IMR-90 (cell line): ENCODE data around the gene ANKRD40CL. TPM values are rescaled to one million over a fixed set of nuclear protein-coding genes. Genes with fewer than 3 reads are reported as not detected.

Experiments used
- ATAC-seq: fragments of 200-7000 bp; cut with Tn5 transposase; 2 replicates; pipeline ENCODE4 v1.9.1; 2020; ENCODE audit warnings: low read depth, mild to moderate bottlenecking, moderate library complexity
- BruUV-seq: library from RNA; stranded (reverse); fragments of 400-500 nt; replicated peaks from 2 replicates; lab custom pipeline; 2021; lab: Mats Ljungman, UMichigan
- CTCF ChIA-PET: fragments of 300-600 bp; formaldehyde crosslinking; extraction: SDS; loops from one replicate; lab custom pipeline; 2021; ENCODE audit warnings: antibody characterized with exemption; lab: Yijun Ruan, JAX
- POLR2A ChIA-PET: fragments of 300-600 bp; sonication (Branson Sonifier 250); formaldehyde crosslinking; loops from one replicate; lab custom pipeline; 2022; ENCODE audit warnings: antibody characterized with exemption; ENCODE audit not compliant: unreplicated experiment; lab: Charles Lee
- DNase-seq: peaks from one replicate; pipeline ENCODE4 v3.0.0; 2013
- H2AFZ ChIP-seq: replicated peaks from 2 replicates; pipeline ENCODE3; 2013; ENCODE audit warnings: low read length, mild to moderate bottlenecking; ENCODE audit not compliant: poor library complexity
- H2AK5ac ChIP-seq: 2 replicates; pipeline ENCODE4 v1.6.1; 2013; ENCODE audit warnings: low read depth, low read length, inconsistent platforms
- H2AK9ac ChIP-seq: replicated peaks from 2 replicates; pipeline ENCODE3; 2013; ENCODE audit warnings: mild to moderate bottlenecking, low read depth, low read length, moderate library complexity; ENCODE audit not compliant: poor library complexity
- H2BK120ac ChIP-seq: 2 replicates; pipeline ENCODE4 v1.6.1; 2013; ENCODE audit warnings: low read depth, low read length, inconsistent platforms
- H2BK15ac ChIP-seq: 3 replicates; pipeline ENCODE4 v1.6.1; 2013; ENCODE audit warnings: low read depth, low read length, inconsistent platforms
- H2BK20ac ChIP-seq: 2 replicates; pipeline ENCODE4 v1.6.1; 2013; ENCODE audit warnings: low read depth, mild to moderate bottlenecking, inconsistent platforms, low read length, moderate library complexity
- H2BK5ac ChIP-seq: 2 replicates; pipeline ENCODE4 v1.6.1; 2013; ENCODE audit warnings: mild to moderate bottlenecking, low read depth, low read length, inconsistent platforms; ENCODE audit not compliant: poor library complexity, severe bottlenecking
- H3K14ac ChIP-seq: replicated peaks from 2 replicates; pipeline ENCODE4 v1.6.1; 2013; ENCODE audit warnings: low read depth, low read length, inconsistent platforms
- H3K18ac ChIP-seq: 2 replicates; pipeline ENCODE4 v1.6.1; 2013; ENCODE audit warnings: low read depth, low read length, control low read depth
- H3K23ac ChIP-seq: 2 replicates; pipeline ENCODE4 v1.6.1; 2013; ENCODE audit warnings: low read depth, low read length, inconsistent platforms
- H3K27ac ChIP-seq: 2 replicates; pipeline ENCODE4 v1.5.1; 2013; ENCODE audit warnings: mild to moderate bottlenecking, control low read depth, low read length; ENCODE audit not compliant: insufficient read depth
- H3K27me3 ChIP-seq: 2 replicates; pipeline ENCODE4 v1.6.1; 2013; ENCODE audit warnings: low read length; ENCODE audit not compliant: control insufficient read depth, insufficient read depth
- H3K36me3 ChIP-seq: 2 replicates; pipeline ENCODE4 v1.6.1; 2013; ENCODE audit warnings: low read length, mixed read lengths; ENCODE audit not compliant: control insufficient read depth, insufficient read depth
- H3K4ac ChIP-seq: 2 replicates; pipeline ENCODE4 v1.6.1; 2013; ENCODE audit warnings: low read depth, low read length, inconsistent platforms
- H3K4me1 ChIP-seq: 2 replicates; pipeline ENCODE4 v1.6.1; 2013; ENCODE audit warnings: low read length, mixed read lengths; ENCODE audit not compliant: control insufficient read depth, insufficient read depth
- H3K4me2 ChIP-seq: 2 replicates; pipeline ENCODE4 v1.6.1; 2013; ENCODE audit warnings: low read depth, mild to moderate bottlenecking, control low read depth, low read length, moderate library complexity
- H3K4me3 ChIP-seq: 2 replicates; pipeline ENCODE4 v1.5.1; 2013; ENCODE audit warnings: low read depth, mild to moderate bottlenecking, control low read depth, low read length, moderate library complexity; ENCODE audit not compliant: insufficient read depth
- H3K56ac ChIP-seq: 2 replicates; pipeline ENCODE4 v1.6.1; 2013; ENCODE audit warnings: low read length, inconsistent platforms; ENCODE audit not compliant: insufficient read depth; ENCODE audit errors: extremely low read depth
- H3K79me1 ChIP-seq, 2 experiments: 2 replicates each; pipeline ENCODE4 v1.6.1; 2013; ENCODE audit warnings: low read length in 2 of 2, inconsistent platforms in 1 of 2, low read depth in 1 of 2
- H3K9ac ChIP-seq: 2 replicates; pipeline ENCODE4 v1.6.1; 2013; ENCODE audit warnings: low read depth, low read length, control low read depth
- H3K9me1 ChIP-seq: 2 replicates; pipeline ENCODE4 v1.6.1; 2013; ENCODE audit warnings: low read length, inconsistent platforms; ENCODE audit not compliant: insufficient read depth
- H3K9me3 ChIP-seq: 2 replicates; pipeline ENCODE4 v1.6.1; 2013; ENCODE audit warnings: low read length; ENCODE audit not compliant: control insufficient read depth, insufficient read depth
- H4K20me1 ChIP-seq: 2 replicates; pipeline ENCODE4 v1.6.1; 2013; ENCODE audit warnings: low read length, inconsistent platforms; ENCODE audit not compliant: insufficient read depth
- H4K5ac ChIP-seq: 2 replicates; pipeline ENCODE4 v1.6.1; 2013; ENCODE audit warnings: mild to moderate bottlenecking, low read depth, low read length, control low read depth
- H4K8ac ChIP-seq, 2 experiments: 2 replicates each; pipeline ENCODE4 v1.6.1; 2013; ENCODE audit warnings: low read depth in 2 of 2, low read length in 2 of 2, control low read depth in 1 of 2, inconsistent platforms in 1 of 2
- H4K91ac ChIP-seq: 2 replicates; pipeline ENCODE4 v1.6.1; 2013; ENCODE audit warnings: low read depth, low read length, inconsistent platforms; ENCODE audit not compliant: insufficient read depth
- SMC3 ChIP-seq: fragments of 150-350 bp; IDR thresholded peaks from 2 replicates; pipeline ENCODE4 v1.6.1; 2016; ENCODE audit warnings: low read depth, mild to moderate bottlenecking, antibody characterized with exemption, low read length, moderate library complexity
- WGBS, 2 experiments: methylation state at CpG; one replicate each; pipeline versions ENCODE4 v1.1.5 to v1.1.7; 2013; ENCODE audit warnings: missing lambda C conversion rate in 2 of 2; ENCODE audit not compliant: insufficient read length in 1 of 2; ENCODE audit errors: extremely low coverage in 2 of 2; 5-methylcytosine and 5-hydroxymethylcytosine counted together
- dilution Hi-C: fragments of 300-500 bp; cut with HindIII; formaldehyde crosslinking; loops from one replicate; pipeline ENCODE4 v1.14.3; 2018; ENCODE audit warnings: low sequenced_read_pairs; ENCODE audit not compliant: unreplicated experiment
- in situ Hi-C: fragments of 300-500 bp; cut with MboI; formaldehyde crosslinking; loops from 3 replicates; pipeline ENCODE4 v1.14.3; 2019; ENCODE audit warnings: low sequenced_read_pairs, inconsistent platforms, mixed read lengths
- intact Hi-C: fragments of 100-400 bp; cut with micrococcal nuclease; formaldehyde crosslinking; loops from 2 replicates; pipeline ENCODE4 v1.10.0; 2022
- polyA plus RNA-seq, 3 experiments: library from polyadenylated mRNA; depleted of rRNA; stranded (reverse); fragments of >200 nt; gene quantifications; 2 replicates each; pipeline ENCODE4 v1.2.3, GENCODE V29; 2012; ENCODE audit warnings: low replicate concordance in 1 of 3
- total RNA-seq: library from RNA; depleted of rRNA; stranded (reverse); fragments of >200 nt; gene quantifications from 2 replicates; pipeline ENCODE4 v1.2.3, GENCODE V29; 2012

ANKRD40CL gene
- total and polyA plus RNA-seq, 2 of the 4 experiments (the other 2 are of a cell fraction): not detected

DNA sequence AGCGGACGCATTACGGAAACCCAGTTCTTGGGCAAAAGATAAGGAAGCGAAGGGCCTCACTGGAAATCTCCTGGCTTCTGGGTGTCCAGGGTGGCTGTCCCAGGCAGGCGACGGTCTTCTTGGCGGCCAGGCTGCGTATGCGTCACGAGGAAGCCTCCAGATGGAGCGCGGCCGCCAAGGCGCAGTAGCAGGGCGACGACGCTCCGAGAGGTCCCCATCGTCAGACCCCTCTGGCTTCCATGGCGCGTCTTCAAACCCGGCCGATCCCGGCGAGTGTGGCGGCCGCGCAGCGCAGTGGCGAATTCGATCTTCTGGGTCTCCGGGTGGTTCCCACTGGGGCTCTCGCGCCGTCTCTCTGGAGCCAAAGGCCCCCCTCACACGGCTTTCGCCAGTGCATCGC is 13.8 kb upstream of the ANKRD40CL start:
- no peak overlapping the region for H2AK9ac ChIP-seq
- no peaks in the 10 kb centered on the region for H4K20me1 ChIP-seq
- H4K5ac ChIP-seq: no peak overlapping the region
- POLR2A ChIA-PET: interaction anchor here (0.6 kb wide), 1 partner anchor 224 kb away, joined by 6 read pairs; no protein-coding TSS in a partner anchor
- H2BK15ac ChIP-seq: no peak overlapping the region; the same call in 2 of the 3 replicates
- no peak overlapping the region; the same call in 1 of the 2 replicates for H3K4me3 ChIP-seq
- no peaks in the 10 kb centered on the region for H3K79me1 ChIP-seq
- CTCF ChIA-PET: no interaction called here
- no peak overlapping the region for H2BK5ac ChIP-seq
- ATAC-seq: no peak
- peaks cover 5% of the 10 kb centered on the region for H3K4me1 ChIP-seq
- H2AK5ac ChIP-seq: no peak overlapping the region
- no peak overlapping the region for H4K8ac ChIP-seq
- H3K23ac ChIP-seq: no peak overlapping the region
- intact Hi-C loops: no loop called here
- dilution Hi-C loops: no loop called here
- H2AFZ ChIP-seq: peak overlapping the region; percentile 90
- H3K9me1 ChIP-seq: 0 out of 2 replicates have a peak, but pooled peaks cover 2% of the 10 kb centered on the region
- no peak overlapping the region for H3K4ac ChIP-seq
- H2BK20ac ChIP-seq: no peak overlapping the region
- no peak overlapping the region for H3K9ac ChIP-seq
- peak overlapping the region; percentile 44 for H3K4me2 ChIP-seq
- no TSS peak for BruUV-seq
- no peaks in the 10 kb centered on the region for H3K36me3 ChIP-seq
- H4K91ac ChIP-seq: no peak overlapping the region
- 71% methylated on average over 3 of the region's 38 CpGs; no CpG with 5 or more reads in 1 of the 2 experiments for WGBS, 2 experiments
- in situ Hi-C loops: loop anchor here (5.0 kb wide), 1 partner anchor 176 kb away; no protein-coding TSS in a partner anchor
- no peak for DNase-seq
- TF ChIP-seq SMC3: no peak
- H3K27ac ChIP-seq: no peak overlapping the region
- no peaks in the 10 kb centered on the region for H3K9me3 ChIP-seq
- H3K18ac ChIP-seq: no peak overlapping the region
- H2BK120ac ChIP-seq: no peak overlapping the region
- no peak overlapping the region for H3K14ac ChIP-seq
- H3K27me3 ChIP-seq: peaks cover 2% of the 10 kb centered on the region
- H3K56ac ChIP-seq: no peak overlapping the region
